Measurements from ENCODE around the gene ASIC4. TPM values are rescaled to one million over a fixed set of nuclear protein-coding genes. Genes with fewer than 3 reads are reported as not detected.

Gene ASIC4
- polyA plus RNA-seq, 1 experiment: not detected

DNA sequence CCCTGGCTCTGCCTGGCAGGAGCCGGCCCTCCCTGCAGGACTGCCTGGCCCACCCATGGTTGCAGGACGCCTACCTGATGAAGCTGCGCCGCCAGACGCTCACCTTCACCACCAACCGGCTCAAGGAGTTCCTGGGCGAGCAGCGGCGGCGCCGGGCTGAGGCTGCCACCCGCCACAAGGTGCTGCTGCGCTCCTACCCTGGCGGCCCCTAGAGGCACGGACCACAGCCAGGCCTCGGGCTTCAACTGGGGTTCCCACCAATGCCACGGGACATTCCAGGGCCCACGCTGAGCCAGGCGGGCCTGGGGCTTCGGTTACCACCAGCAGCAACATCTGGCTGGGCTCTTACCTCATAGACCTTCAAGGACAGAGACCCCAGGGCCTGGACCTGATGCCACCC is 21.7 kb upstream of the ASIC4 start:
- Histone ChIP-seq H3K27me3 (ENCODE audit: control insufficient read depth, insufficient read depth, low read length) (peaks cover 3% of the 10 kb centered on the region), H3K4me3 (ENCODE audit: low read depth, low read length) (no peak overlapping the region), H3K9me3 (ENCODE audit: control insufficient read depth, insufficient read depth, low read length) (no peaks in the 10 kb centered on the region; the same call in 1 of the 2 replicates), H3K27ac (ENCODE audit: low read depth, low read length) (no peak overlapping the region)
- ChIA-PET CTCF (interaction anchor here (1.1 to 6.1 kb wide), 4 partner anchors 16 to 36 kb away, joined by 3 to 168 read pairs (median 15); no protein-coding TSS in a partner anchor), POLR2A (no interaction called here)
- no peak for DNase-seq (ENCODE audit: low read depth, low spot score)
- TF ChIP-seq CTCF (IDR thresholded peaks at IDR 0.05; ENCODE audit: low read depth, low read length): no peak

DNA sequence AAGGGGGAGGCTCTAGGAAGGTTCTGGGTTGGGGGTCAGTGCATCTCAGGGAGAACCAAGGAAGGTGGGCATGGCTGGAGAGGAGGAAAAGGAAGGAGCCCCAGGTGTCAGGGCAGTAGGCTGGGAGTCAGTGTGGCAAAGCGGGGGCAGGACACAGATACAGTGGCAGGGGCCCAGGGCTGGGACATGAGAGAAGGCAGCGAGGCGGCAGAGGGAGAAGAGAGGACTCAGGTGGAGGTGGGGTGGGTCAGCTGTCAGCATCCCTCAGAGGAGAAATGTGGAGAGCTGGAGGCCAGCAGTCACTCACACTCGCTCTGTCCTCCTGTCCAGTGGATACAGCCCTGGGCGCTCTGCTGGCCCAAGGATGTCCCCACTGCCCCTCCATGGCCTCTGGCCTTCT is 21.2 kb upstream of the ASIC4 start:
- no peak for TF ChIP-seq CTCF (IDR thresholded peaks at IDR 0.05; ENCODE audit: low read depth, low read length)
- ChIA-PET POLR2A (no interaction called here), CTCF (interaction anchor here (1.1 to 6.1 kb wide), 4 partner anchors 16 to 35 kb away, joined by 4 to 168 read pairs (median 32); no protein-coding TSS in a partner anchor)
- no peak for DNase-seq (ENCODE audit: low read depth, low spot score)
- peaks cover 3% of the 10 kb centered on the region for H3K27me3 ChIP-seq (ENCODE audit: control insufficient read depth, insufficient read depth, low read length)
- no peak overlapping the region for H3K27ac ChIP-seq (ENCODE audit: low read depth, low read length)
- no peaks in the 10 kb centered on the region; the same call in 1 of the 2 replicates for H3K9me3 ChIP-seq (ENCODE audit: control insufficient read depth, insufficient read depth, low read length)
- H3K4me3 ChIP-seq (ENCODE audit: low read depth, low read length): no peak overlapping the region

DNA sequence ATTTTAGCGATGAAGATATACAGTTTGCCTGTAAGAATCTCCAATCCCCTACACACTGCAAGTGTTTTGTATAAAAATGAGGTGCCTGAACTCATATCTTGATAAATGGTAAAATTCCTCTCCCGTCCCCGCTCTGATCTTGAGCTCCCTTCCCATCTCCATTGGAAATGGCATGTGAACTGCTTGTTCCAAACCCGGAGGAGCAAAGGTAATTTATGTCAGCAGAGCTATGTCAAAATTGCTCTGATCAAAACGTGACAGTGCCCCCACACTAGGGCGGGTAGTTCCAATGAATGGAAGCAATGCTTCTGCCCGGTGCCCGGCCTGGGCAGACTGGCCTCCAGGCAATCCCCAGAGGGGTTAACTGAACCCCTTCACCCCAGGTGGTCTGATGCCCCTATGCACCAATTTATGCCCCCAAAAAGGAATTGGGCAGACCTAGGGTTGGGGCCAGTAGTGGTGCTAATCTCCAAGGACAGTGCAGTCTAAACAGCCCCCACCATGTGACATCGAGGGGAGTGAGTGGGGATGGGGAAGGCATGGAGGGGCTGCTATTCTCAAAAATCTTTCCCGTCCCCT is 19.2 kb upstream of the ASIC4 start:
- POLR2A ChIA-PET: interaction anchor here (0.6 to 1.1 kb wide), 4 partner anchors 13 to 42 kb away, joined by 3 to 5 read pairs (median 4); no protein-coding TSS in a partner anchor
- CTCF ChIA-PET: interaction anchor here (0.6 to 6.1 kb wide), 30 partner anchors 10 to 392 kb away, joined by 3 to 168 read pairs (median 4); partner anchors contain the start of gene TMEM198

GRCh38 chr2:219495531-219496122 is 18.7 kb upstream of the ASIC4 start:
- Histone ChIP-seq H3K4me3 (ENCODE audit: low read depth, low read length) (no peak overlapping the region), H3K9me3 (ENCODE audit: control insufficient read depth, insufficient read depth, low read length) (no peaks in the 10 kb centered on the region; the same call in 1 of the 2 replicates), H3K27ac (ENCODE audit: low read depth, low read length) (no peak overlapping the region), H3K27me3 (ENCODE audit: control insufficient read depth, insufficient read depth, low read length) (peaks cover 3% of the 10 kb centered on the region)
- ChIA-PET CTCF (interaction anchor here (0.6 to 6.1 kb wide), 36 partner anchors 10 to 194 kb away, joined by 3 to 168 read pairs (median 4); partner anchors contain the start of gene TMEM198), POLR2A (interaction anchor here (0.6 to 1.4 kb wide), 6 partner anchors 13 to 78 kb away, joined by 3 to 5 read pairs (median 4); no protein-coding TSS in a partner anchor)
- peak; percentile 78 for TF ChIP-seq CTCF (IDR thresholded peaks at IDR 0.05; ENCODE audit: low read depth, low read length)
- peak; percentile 47 for DNase-seq (ENCODE audit: low read depth, low spot score)

More for the DNA sequence above, 19.2 kb upstream of the ASIC4 start:
- H3K27ac ChIP-seq (ENCODE audit: low read depth, low read length): no peak overlapping the region
- TF ChIP-seq CTCF (IDR thresholded peaks at IDR 0.05; ENCODE audit: low read depth, low read length): no peak
- no peak for DNase-seq (ENCODE audit: low read depth, low spot score)
- H3K9me3 ChIP-seq (ENCODE audit: control insufficient read depth, insufficient read depth, low read length): no peaks in the 10 kb centered on the region; the same call in 1 of the 2 replicates
- no peak overlapping the region for H3K4me3 ChIP-seq (ENCODE audit: low read depth, low read length)
- H3K27me3 ChIP-seq (ENCODE audit: control insufficient read depth, insufficient read depth, low read length): peaks cover 3% of the 10 kb centered on the region

Data from AG04450 (cell line).